ENCODE results near the gene TMEM62.

DNA sequence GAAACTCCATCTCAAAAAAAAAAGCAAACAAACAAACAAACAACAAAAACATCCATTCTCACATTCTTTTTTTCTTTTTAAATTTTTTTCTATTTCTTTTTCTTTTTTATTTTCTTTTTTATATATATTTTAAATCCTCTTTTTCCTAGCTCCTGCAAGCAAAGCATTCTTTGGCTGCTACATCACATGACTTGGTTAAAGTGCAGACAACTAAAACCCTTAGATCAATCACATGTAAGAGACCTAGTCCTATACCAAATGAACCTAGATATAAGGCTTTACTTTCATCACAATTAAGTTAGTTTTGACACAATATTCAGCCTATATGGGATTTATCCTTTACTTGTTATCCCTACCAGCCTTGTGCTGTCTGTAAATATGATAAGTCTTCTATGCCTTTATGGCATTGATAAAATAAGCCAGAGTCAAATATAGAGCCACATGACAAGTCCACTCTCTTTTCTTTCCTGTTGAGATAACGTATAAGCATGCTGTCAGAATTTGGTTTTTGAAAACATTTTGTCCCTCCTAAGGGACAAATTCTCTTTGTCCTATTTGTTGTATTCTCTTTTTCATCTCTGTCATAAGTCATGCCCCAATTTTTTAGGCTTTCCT lies 38.9 kb upstream of the TMEM62 start:
- no peak for TF ChIP-seq POLR2A (IDR thresholded peaks at IDR 0.05)
- TF ChIP-seq, protein P1, sequence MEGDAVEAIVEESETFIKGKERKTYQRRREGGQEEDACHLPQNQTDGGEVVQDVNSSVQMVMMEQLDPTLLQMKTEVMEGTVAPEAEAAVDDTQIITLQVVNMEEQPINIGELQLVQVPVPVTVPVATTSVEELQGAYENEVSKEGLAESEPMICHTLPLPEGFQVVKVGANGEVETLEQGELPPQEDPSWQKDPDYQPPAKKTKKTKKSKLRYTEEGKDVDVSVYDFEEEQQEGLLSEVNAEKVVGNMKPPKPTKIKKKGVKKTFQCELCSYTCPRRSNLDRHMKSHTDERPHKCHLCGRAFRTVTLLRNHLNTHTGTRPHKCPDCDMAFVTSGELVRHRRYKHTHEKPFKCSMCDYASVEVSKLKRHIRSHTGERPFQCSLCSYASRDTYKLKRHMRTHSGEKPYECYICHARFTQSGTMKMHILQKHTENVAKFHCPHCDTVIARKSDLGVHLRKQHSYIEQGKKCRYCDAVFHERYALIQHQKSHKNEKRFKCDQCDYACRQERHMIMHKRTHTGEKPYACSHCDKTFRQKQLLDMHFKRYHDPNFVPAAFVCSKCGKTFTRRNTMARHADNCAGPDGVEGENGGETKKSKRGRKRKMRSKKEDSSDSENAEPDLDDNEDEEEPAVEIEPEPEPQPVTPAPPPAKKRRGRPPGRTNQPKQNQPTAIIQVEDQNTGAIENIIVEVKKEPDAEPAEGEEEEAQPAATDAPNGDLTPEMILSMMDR (IDR thresholded peaks at IDR 0.05) = no peak
- no peak for TF ChIP-seq POLR2AphosphoS5 (IDR thresholded peaks at IDR 0.05)
- no peak for TF ChIP-seq EP300 (IDR thresholded peaks at IDR 0.05)
